ENCODE results near the gene EML5.

The EML5 gene

DNA sequence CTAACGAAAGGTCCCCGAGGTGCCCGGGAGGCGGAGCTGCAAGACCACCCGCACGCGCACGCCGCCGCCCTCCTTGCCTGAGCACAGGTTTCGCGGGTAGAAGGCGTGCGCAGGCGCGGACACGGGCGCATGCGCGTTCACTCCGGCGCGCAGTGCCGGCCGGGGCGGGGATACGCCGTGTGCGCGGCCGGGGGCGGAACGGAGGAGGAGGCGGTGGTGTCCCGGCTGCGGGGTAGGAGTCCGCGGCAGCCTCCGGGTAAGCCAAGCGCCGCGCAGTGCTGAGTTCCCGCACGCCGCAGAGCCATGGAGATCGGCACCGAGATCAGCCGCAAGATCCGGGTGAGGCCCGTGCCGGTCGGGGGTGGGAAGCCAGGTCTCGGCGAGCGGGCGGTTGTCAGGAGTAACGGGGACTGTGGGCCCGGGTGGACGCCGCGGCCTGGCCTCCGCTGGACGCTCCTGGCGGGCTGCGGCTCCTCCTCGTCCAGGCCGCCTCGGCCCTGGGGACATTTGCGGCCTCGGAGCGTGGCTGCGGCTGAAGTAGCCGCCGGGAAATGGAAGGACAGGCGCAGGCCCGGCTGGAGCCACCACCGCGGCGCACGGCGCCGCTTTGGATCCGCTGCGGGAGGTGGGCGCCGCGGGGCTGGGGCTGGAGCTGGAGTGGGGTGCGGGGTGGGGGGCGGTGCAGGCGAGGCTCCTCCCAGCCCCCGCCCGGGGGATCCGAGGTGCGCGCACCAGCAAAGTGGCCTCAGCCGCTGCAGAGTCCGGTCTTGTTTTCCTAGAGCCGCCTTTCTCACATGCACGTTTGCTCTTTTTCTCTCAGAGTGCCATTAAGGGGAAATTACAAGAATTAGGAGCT is 229.7 kb downstream of the EML5 start, which contains the start of gene ZC3H14:
TSS of gene ZC3H14 (plus strand) at position 207 of the 856 bp plus-strand sequence. CDS start at position 304, 97 bp downstream.
- peak; percentile 73 to 78 for DNase-seq (ENCODE audit: low read depth in 2 of 2)

GRCh38 chr14:88562532-88562830 is 230.3 kb downstream of the EML5 start:
- no peak for DNase-seq (ENCODE audit: low read depth in 2 of 2)
